ENCODE results near the gene ENO3.

ENO3 gene

GRCh38 chr17:4987767-4988567 is 37.0 kb downstream of the ENO3 start:
- no peaks in the 10 kb centered on the region; the same call in 1 of the 2 replicates for H3K36me3 ChIP-seq (ENCODE audit: insufficient read depth, low read length)
- H3K4me1 ChIP-seq (ENCODE audit: insufficient read depth, low read length), result peaks cover 4% of the 10 kb centered on the region; the same call in 1 of the 2 replicates
- no peaks in the 10 kb centered on the region for H3K9me3 ChIP-seq (ENCODE audit: control insufficient read depth, insufficient read depth, low read length)
- H3K9ac ChIP-seq (ENCODE audit: low read depth, low read length), result peak overlapping the region; percentile 70

- H3K4me1 ChIP-seq (ENCODE audit: insufficient read depth, low read length), result 0 out of 2 replicates have a peak, but pooled peaks cover 1% of the 10 kb centered on the region
- H3K9ac ChIP-seq (ENCODE audit: low read depth, low read length), result no peak overlapping the region
- no peaks in the 10 kb centered on the region for H3K9me3 ChIP-seq (ENCODE audit: control insufficient read depth, insufficient read depth, low read length)
- H3K36me3 ChIP-seq (ENCODE audit: insufficient read depth, low read length), result no peaks in the 10 kb centered on the region
Measured at GRCh38 chr17:4994081-4994595, 43.2 kb downstream of the ENO3 start.

- H3K36me3 ChIP-seq (ENCODE audit: insufficient read depth, low read length), result peaks cover 4% of the 10 kb centered on the region; the same call in 1 of the 2 replicates
- no peaks in the 10 kb centered on the region for H3K9me3 ChIP-seq (ENCODE audit: control insufficient read depth, insufficient read depth, low read length)
- peak within 1 kb of the TSS; percentile 83 for H3K9ac ChIP-seq (ENCODE audit: low read depth, low read length)
- H3K4me1 ChIP-seq (ENCODE audit: insufficient read depth, low read length), result 0 out of 2 replicates have a peak, but pooled peaks cover 7% of the 10 kb centered on the region
Measured at GRCh38 chr17:4997302-4998026, 46.5 kb downstream of the ENO3 start, which contains the start of the genes INCA1 and KIF1C. TSS of gene INCA1 (minus strand) at chr17:4997522. CDS start at chr17:4994437, 3,085 bp downstream. TSS of gene KIF1C (plus strand) at chr17:4997950. CDS start at chr17:5000247, 2,297 bp downstream.

- Histone ChIP-seq H3K36me3 (ENCODE audit: insufficient read depth, low read length) (peaks cover 4% of the 10 kb centered on the region), H3K4me1 (ENCODE audit: insufficient read depth, low read length) (0 out of 2 replicates have a peak, but pooled peaks cover 7% of the 10 kb centered on the region), H3K9me3 (ENCODE audit: control insufficient read depth, insufficient read depth, low read length) (no peaks in the 10 kb centered on the region), H3K9ac (ENCODE audit: low read depth, low read length) (peak overlapping the region; percentile 83)
Measured at GRCh38 chr17:4998027-4998731, 47.3 kb downstream of the ENO3 start.

GRCh38 chr17:4998732-4999429 is 48.0 kb downstream of the ENO3 start:
- Histone ChIP-seq H3K4me1 (ENCODE audit: insufficient read depth, low read length) (0 out of 2 replicates have a peak, but pooled peaks cover 7% of the 10 kb centered on the region), H3K36me3 (ENCODE audit: insufficient read depth, low read length) (peaks cover 4% of the 10 kb centered on the region), H3K9ac (ENCODE audit: low read depth, low read length) (peak overlapping the region; percentile 83), H3K9me3 (ENCODE audit: control insufficient read depth, insufficient read depth, low read length) (no peaks in the 10 kb centered on the region)

- H3K9ac ChIP-seq (ENCODE audit: low read depth, low read length), result peak overlapping the region; percentile 83
- 0 out of 2 replicates have a peak, but pooled peaks cover 7% of the 10 kb centered on the region for H3K4me1 ChIP-seq (ENCODE audit: insufficient read depth, low read length)
- peaks cover 10% of the 10 kb centered on the region for H3K36me3 ChIP-seq (ENCODE audit: insufficient read depth, low read length)
- no peaks in the 10 kb centered on the region for H3K9me3 ChIP-seq (ENCODE audit: control insufficient read depth, insufficient read depth, low read length)
Measured at GRCh38 chr17:4999430-5000093, 48.6 kb downstream of the ENO3 start.

- H3K9ac ChIP-seq (ENCODE audit: low read depth, low read length), result no peak overlapping the region
- H3K36me3 ChIP-seq (ENCODE audit: insufficient read depth, low read length), result peaks cover 17% of the 10 kb centered on the region
- 0 out of 2 replicates have a peak, but pooled peaks cover 7% of the 10 kb centered on the region for H3K4me1 ChIP-seq (ENCODE audit: insufficient read depth, low read length)
- H3K9me3 ChIP-seq (ENCODE audit: control insufficient read depth, insufficient read depth, low read length), result no peaks in the 10 kb centered on the region
Measured at GRCh38 chr17:5000237-5000639, 49.3 kb downstream of the ENO3 start.

- H3K9ac ChIP-seq (ENCODE audit: low read depth, low read length), result no peak overlapping the region
- 0 out of 2 replicates have a peak, but pooled peaks cover 7% of the 10 kb centered on the region for H3K4me1 ChIP-seq (ENCODE audit: insufficient read depth, low read length)
- no peaks in the 10 kb centered on the region for H3K9me3 ChIP-seq (ENCODE audit: control insufficient read depth, insufficient read depth, low read length)
- peaks cover 25% of the 10 kb centered on the region for H3K36me3 ChIP-seq (ENCODE audit: insufficient read depth, low read length)
Measured at GRCh38 chr17:5002121-5002788, 51.3 kb downstream of the ENO3 start.

- Histone ChIP-seq H3K4me1 (ENCODE audit: insufficient read depth, low read length) (0 out of 2 replicates have a peak, but pooled peaks cover 7% of the 10 kb centered on the region), H3K36me3 (ENCODE audit: insufficient read depth, low read length) (peaks cover 25% of the 10 kb centered on the region), H3K9me3 (ENCODE audit: control insufficient read depth, insufficient read depth, low read length) (no peaks in the 10 kb centered on the region), H3K9ac (ENCODE audit: low read depth, low read length) (no peak overlapping the region)
Measured at GRCh38 chr17:5003214-5003867, 52.4 kb downstream of the ENO3 start.
